Keratinocyte (primary cell): ENCODE measurements around the gene FOXD3. TPM values are rescaled to one million over a fixed set of nuclear protein-coding genes. Genes with fewer than 3 reads are reported as not detected.

Source experiments
- DNase-seq: peaks from one replicate; pipeline ENCODE4 v3.0.0-alpha.2; 2011; ENCODE audit warnings: low read depth, missing footprints, low spot score
- FAIRE-seq: peaks from 2 replicates; lab custom pipeline; 2011; peaks lifted over from hg19 to GRCh38; lab: Jason Lieb, UNC
- H2AFZ ChIP-seq: 2 replicates; pipeline ENCODE4 v1.6.0; 2012; ENCODE audit warnings: low read length, control low read depth, inconsistent platforms; ENCODE audit not compliant: control insufficient read depth
- H3K27ac ChIP-seq: 2 replicates; pipeline ENCODE4 v1.5.1; 2011; ENCODE audit warnings: low read length; ENCODE audit not compliant: control insufficient read depth, insufficient read depth
- H3K27me3 ChIP-seq: 3 replicates; pipeline ENCODE4 v1.6.0; 2011; ENCODE audit warnings: low read length; ENCODE audit not compliant: control insufficient read depth, insufficient read depth; ENCODE audit errors: extremely low read depth
- H3K36me3 ChIP-seq, 2 experiments: 2 replicates in 1 of 2; 3 replicates in 1 of 2; pipeline ENCODE4 v1.5.1; 2011; ENCODE audit warnings: low read length in 2 of 2, mild to moderate bottlenecking in 1 of 2; ENCODE audit not compliant: control insufficient read depth in 2 of 2, insufficient read depth in 2 of 2; ENCODE audit errors: extremely low read depth in 1 of 2
- H3K4me1 ChIP-seq: 3 replicates; pipeline ENCODE4 v1.5.1; 2011; ENCODE audit warnings: low read length; ENCODE audit not compliant: control insufficient read depth, insufficient read depth; ENCODE audit errors: extremely low read depth
- H3K4me2 ChIP-seq: 3 replicates; pipeline ENCODE4 v1.6.0; 2011; ENCODE audit warnings: low read depth, low read length; ENCODE audit not compliant: control insufficient read depth, insufficient read depth; ENCODE audit errors: extremely low read depth
- H3K4me3 ChIP-seq, 3 experiments: fragments of 200-600 bp in 1 of 3; sonication (generic) in 1 of 3; 2 replicates in 2 of 3; 3 replicates in 1 of 3; pipeline ENCODE4 v1.5.1; 2011 to 2016; ENCODE audit warnings: low read length in 3 of 3, mild to moderate bottlenecking in 3 of 3, control low read depth in 2 of 3, inconsistent platforms in 1 of 3, low read depth in 1 of 3, mixed read lengths in 1 of 3, mixed run types in 1 of 3, moderate library complexity in 1 of 3; ENCODE audit not compliant: control insufficient read depth in 2 of 3, insufficient read depth in 2 of 3; ENCODE audit errors: extremely low read depth in 1 of 3
- H3K79me2 ChIP-seq: 2 replicates; pipeline ENCODE4 v1.6.0; 2012; ENCODE audit warnings: low read length; ENCODE audit not compliant: control insufficient read depth, insufficient read depth
- H3K9ac ChIP-seq: 3 replicates; pipeline ENCODE4 v1.6.0; 2011; ENCODE audit warnings: low read length; ENCODE audit not compliant: control insufficient read depth, insufficient read depth; ENCODE audit errors: extremely low read depth
- H3K9me1 ChIP-seq: 3 replicates; pipeline ENCODE4 v1.6.0; 2011; ENCODE audit warnings: low read length; ENCODE audit not compliant: control insufficient read depth, insufficient read depth; ENCODE audit errors: extremely low read depth
- H3K9me3 ChIP-seq: 2 replicates; pipeline ENCODE4 v1.5.1; 2012; ENCODE audit warnings: low read depth, low read length; ENCODE audit not compliant: control insufficient read depth
- H4K20me1 ChIP-seq: 3 replicates; pipeline ENCODE4 v1.6.0; 2011; ENCODE audit warnings: low read length; ENCODE audit not compliant: control insufficient read depth, insufficient read depth; ENCODE audit errors: extremely low read depth
- EZH2 ChIP-seq: IDR thresholded peaks from one replicate; pipeline ENCODE4 v1.6.1; 2012; ENCODE audit warnings: inconsistent platforms, mild to moderate bottlenecking, low read length, moderate library complexity
- dilution Hi-C: fragments of 300-500 bp; cut with MboI; formaldehyde crosslinking; loops from one replicate; pipeline ENCODE4 v1.7.0; 2020; ENCODE audit warnings: low sequenced_read_pairs; ENCODE audit not compliant: extremely low pct_ligation_motif_present
- polyA plus RNA-seq, 5 experiments: library from polyadenylated mRNA; depleted of rRNA in 3 of 5; stranded (reverse) in 3 of 5; stranded (forward) in 1 of 5; unstranded in 1 of 5; fragments of >200 nt; gene quantifications; 1 replicate in 1 of 5; 2 replicates in 3 of 5; 3 replicates in 1 of 5; pipeline versions ENCODE4 v1.2.1 to v1.2.3, GENCODE V29; 2011 to 2012; ENCODE audit warnings: missing spikeins in 2 of 5, low read depth in 1 of 5, low replicate concordance in 1 of 5
- TF ChIP-seq, protein P1 (sequence below), 3 experiments: IDR thresholded peaks in 1 of 3; conservative IDR thresholded peaks in 1 of 3; optimal IDR thresholded peaks in 1 of 3; 2 replicates in 2 of 3; 3 replicates in 1 of 3; pipeline versions ENCODE3 to v1.5.1; 2011; ENCODE audit warnings: low read length in 3 of 3, mild to moderate bottlenecking in 3 of 3, moderate library complexity in 2 of 3, control low read depth in 1 of 3, inconsistent platforms in 1 of 3; ENCODE audit not compliant: insufficient read depth in 2 of 3; ENCODE audit errors: extremely low read depth in 1 of 3

FOXD3 gene
- polyA plus RNA-seq, 1 donor (not counting 4 experiments of a cell fraction or from before 2014, with no cell fraction given): not detected

DNA sequence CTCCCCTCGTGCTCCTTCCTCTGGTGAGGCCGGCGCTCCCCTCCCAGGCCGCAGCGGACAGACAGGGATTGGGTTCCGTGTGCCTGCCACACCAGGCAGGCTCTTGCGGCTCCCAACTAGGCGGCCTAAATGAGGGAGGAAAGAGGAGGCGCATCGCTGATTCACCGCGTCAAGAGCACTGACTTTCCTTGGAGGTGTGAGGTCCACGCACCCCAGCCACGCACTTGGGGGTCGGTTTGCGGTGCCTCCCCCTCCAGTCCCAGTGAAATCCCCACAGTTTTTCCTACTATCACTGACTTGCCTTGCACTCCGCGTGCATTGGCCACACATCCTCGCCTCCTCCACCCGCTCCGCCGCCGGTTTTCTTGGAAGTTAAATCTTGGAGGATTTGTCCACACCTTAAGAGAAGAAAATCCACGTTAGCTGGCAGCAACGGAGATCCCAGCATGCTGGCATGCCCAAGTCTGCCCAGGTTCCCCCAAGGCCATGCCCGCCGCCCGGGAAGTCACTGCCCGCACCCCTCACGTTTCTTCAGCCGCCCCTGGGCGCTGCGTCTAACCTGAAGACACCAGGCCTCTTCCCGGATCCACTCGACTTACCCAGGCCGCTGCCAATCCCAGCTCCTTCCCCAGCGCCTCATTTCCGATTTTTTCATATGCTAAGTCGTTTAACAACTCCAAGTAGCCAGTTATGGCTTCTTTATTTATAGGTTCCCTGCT is 1.1 kb upstream of the FOXD3 start:
- Histone ChIP-seq H3K9ac (no peak overlapping the region), H3K4me1 (peaks cover 6% of the 10 kb centered on the region), H3K9me3 (peaks cover 4% of the 10 kb centered on the region), H3K27ac (no peak overlapping the region), H3K79me2 (no peaks in the 10 kb centered on the region), H3K9me1 (no peaks in the 10 kb centered on the region), H2AFZ (no peak overlapping the region), H4K20me1 (no peaks in the 10 kb centered on the region), H3K27me3 (peaks cover 88% of the 10 kb centered on the region), H3K36me3 (no peaks in the 10 kb centered on the region), H3K4me3 (no peak overlapping the region), H3K4me2 (no peak overlapping the region)
- DNase-seq (no peak), FAIRE-seq (no peak)
- dilution Hi-C loops: no loop called here
- peak; percentile 79 for TF ChIP-seq EZH2
- TF ChIP-seq, protein P1, sequence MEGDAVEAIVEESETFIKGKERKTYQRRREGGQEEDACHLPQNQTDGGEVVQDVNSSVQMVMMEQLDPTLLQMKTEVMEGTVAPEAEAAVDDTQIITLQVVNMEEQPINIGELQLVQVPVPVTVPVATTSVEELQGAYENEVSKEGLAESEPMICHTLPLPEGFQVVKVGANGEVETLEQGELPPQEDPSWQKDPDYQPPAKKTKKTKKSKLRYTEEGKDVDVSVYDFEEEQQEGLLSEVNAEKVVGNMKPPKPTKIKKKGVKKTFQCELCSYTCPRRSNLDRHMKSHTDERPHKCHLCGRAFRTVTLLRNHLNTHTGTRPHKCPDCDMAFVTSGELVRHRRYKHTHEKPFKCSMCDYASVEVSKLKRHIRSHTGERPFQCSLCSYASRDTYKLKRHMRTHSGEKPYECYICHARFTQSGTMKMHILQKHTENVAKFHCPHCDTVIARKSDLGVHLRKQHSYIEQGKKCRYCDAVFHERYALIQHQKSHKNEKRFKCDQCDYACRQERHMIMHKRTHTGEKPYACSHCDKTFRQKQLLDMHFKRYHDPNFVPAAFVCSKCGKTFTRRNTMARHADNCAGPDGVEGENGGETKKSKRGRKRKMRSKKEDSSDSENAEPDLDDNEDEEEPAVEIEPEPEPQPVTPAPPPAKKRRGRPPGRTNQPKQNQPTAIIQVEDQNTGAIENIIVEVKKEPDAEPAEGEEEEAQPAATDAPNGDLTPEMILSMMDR (optimal IDR thresholded peaks at IDR 0.05 in 1 of 3, IDR thresholded peaks at IDR 0.05 in 1 of 3, conservative IDR thresholded peaks at IDR 0.05 in 1 of 3; ENCODE audit: extremely low read depth in 1 of 3, insufficient read depth in 2 of 3, low read length in 3 of 3): no peak

DNA sequence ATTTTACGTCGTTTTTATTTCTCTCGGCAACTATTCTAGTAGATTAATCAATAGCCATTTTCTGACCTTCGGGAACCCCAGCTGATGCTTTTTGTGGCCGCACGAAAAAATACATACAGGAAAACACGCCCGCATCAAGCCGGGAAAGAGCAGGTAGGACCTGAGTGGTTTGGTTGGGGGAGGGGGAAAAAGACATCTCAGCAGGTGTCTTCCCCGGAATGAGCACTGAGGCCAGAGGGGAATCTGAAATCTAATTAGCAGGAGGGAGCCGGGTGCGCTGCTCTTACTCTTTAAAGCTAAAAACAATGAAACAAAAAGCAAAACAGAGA is 618 bp upstream of the FOXD3 start:
- no peak overlapping the region for H3K9ac ChIP-seq
- no peaks in the 10 kb centered on the region for H3K36me3 ChIP-seq
- peaks cover 90% of the 10 kb centered on the region for H3K27me3 ChIP-seq
- H3K4me3 ChIP-seq: peak overlapping the region in 2 of 3 experiments; percentile 43 to 54
- DNase-seq (no peak), FAIRE-seq (no peak)
- no peak for TF ChIP-seq EZH2
- TF ChIP-seq, protein P1 (optimal IDR thresholded peaks at IDR 0.05 in 1 of 3, IDR thresholded peaks at IDR 0.05 in 1 of 3, conservative IDR thresholded peaks at IDR 0.05 in 1 of 3; ENCODE audit: extremely low read depth in 1 of 3, insufficient read depth in 2 of 3, low read length in 3 of 3): no peak
- no peaks in the 10 kb centered on the region for H3K9me1 ChIP-seq
- no peak overlapping the region for H2AFZ ChIP-seq
- no peak overlapping the region for H3K27ac ChIP-seq
- dilution Hi-C loops: no loop called here
- H3K4me1 ChIP-seq: peaks cover 6% of the 10 kb centered on the region
- H3K79me2 ChIP-seq: no peaks in the 10 kb centered on the region
- H3K9me3 ChIP-seq: peaks cover 4% of the 10 kb centered on the region
- peak overlapping the region; percentile 76 for H3K4me2 ChIP-seq
- H4K20me1 ChIP-seq: no peaks in the 10 kb centered on the region
